ENCODE results near the gene AGPS. TPM values are rescaled to one million over a fixed set of nuclear protein-coding genes. Genes with fewer than 3 reads are reported as not detected.

AGPS gene
- total RNA-seq, 1 donor from 2014 or later, result 44.8 TPM

- no peaks in the 10 kb centered on the region for H3K27me3 ChIP-seq
- H3K9me3 ChIP-seq, result no peaks in the 10 kb centered on the region
- TF ChIP-seq, protein P1, sequence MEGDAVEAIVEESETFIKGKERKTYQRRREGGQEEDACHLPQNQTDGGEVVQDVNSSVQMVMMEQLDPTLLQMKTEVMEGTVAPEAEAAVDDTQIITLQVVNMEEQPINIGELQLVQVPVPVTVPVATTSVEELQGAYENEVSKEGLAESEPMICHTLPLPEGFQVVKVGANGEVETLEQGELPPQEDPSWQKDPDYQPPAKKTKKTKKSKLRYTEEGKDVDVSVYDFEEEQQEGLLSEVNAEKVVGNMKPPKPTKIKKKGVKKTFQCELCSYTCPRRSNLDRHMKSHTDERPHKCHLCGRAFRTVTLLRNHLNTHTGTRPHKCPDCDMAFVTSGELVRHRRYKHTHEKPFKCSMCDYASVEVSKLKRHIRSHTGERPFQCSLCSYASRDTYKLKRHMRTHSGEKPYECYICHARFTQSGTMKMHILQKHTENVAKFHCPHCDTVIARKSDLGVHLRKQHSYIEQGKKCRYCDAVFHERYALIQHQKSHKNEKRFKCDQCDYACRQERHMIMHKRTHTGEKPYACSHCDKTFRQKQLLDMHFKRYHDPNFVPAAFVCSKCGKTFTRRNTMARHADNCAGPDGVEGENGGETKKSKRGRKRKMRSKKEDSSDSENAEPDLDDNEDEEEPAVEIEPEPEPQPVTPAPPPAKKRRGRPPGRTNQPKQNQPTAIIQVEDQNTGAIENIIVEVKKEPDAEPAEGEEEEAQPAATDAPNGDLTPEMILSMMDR (IDR thresholded peaks at IDR 0.05), result no peak
- no peak for DNase-seq
- no peaks in the 10 kb centered on the region for H3K4me1 ChIP-seq
- H3K4me3 ChIP-seq, result no peak overlapping the region
- intact Hi-C loops (cut with DNase I), result no loop called here
- H3K36me3 ChIP-seq, result peaks cover 15% of the 10 kb centered on the region
- ATAC-seq, result no peak
- no peak overlapping the region for H3K27ac ChIP-seq
These were observed 73.0 kb downstream of the AGPS start for GRCh38 chr2:177465400-177466138.

DNA sequence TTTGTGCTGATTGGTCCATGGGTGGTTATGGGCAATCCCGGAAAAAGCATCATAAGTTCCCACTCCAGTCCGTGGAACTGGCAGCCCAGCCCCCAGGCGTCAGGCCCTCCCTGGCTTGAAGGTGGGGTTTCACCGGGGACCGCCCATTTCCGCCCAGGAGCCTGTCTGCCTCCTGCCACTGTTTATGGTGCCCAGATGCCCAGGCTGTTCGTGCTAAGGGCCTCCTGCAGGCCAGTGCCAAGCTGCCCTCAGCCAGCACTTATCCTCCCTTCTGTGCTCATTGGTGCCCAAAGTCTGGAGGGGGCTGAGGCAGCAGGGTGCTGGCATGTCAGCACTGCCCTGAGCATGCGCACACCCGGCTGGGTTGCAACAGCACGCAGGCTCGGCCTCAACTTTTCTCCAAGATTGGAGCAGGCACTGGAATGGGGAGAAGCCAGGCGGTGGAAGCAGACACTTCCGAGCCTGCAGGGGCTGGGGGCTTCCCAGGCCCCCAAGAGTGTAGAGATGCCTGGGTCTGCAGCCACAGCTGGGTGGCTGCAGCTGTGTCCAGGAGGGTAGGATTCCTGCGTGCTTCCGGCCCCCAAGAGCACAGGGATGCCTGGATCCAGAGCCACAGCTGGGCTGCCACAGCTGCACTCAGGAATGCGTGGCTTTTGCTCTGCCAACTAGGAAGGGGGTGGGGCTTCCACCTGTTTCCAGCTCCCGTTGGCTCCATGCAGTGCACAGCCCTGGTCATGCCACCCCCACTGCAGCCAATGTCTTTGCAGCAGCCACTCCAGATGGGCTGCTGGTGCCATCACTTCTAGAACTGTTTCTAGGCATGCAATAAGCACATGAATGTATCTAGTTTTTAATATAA, 74.0 kb downstream of the AGPS start:
- TF ChIP-seq, protein P1 (IDR thresholded peaks at IDR 0.05), result no peak
- H3K27ac ChIP-seq, result no peak overlapping the region
- peak; percentile 35 for ATAC-seq
- no peak overlapping the region for H3K4me3 ChIP-seq
- no peaks in the 10 kb centered on the region for H3K4me1 ChIP-seq
- H3K27me3 ChIP-seq, result no peaks in the 10 kb centered on the region
- DNase-seq, result no peak
- H3K9me3 ChIP-seq, result peaks cover 2% of the 10 kb centered on the region
- intact Hi-C loops (cut with DNase I), result no loop called here
- H3K36me3 ChIP-seq, result peaks cover 15% of the 10 kb centered on the region

DNA sequence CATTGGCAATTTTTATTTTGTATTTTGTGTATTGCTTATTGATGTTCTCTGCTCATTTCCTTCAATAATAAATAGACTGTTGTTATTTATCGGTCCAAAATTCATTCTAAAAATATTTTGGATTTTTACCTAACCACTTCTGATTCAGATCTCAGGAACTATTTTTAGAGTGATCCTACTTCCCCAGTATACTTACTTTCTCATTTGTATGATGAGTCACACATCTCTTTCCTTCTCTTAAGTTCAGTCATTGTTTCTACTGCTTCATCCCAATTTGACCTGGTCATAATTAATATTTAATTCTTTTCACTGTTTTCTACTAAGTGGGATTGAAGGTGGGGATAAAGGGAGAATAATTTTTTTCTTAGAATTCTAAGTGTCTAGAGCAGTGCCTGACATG, 75.1 kb downstream of the AGPS start:
- ATAC-seq, result no peak
- no peaks in the 10 kb centered on the region for H3K4me1 ChIP-seq
- intact Hi-C loops (cut with DNase I), result no loop called here
- H3K27ac ChIP-seq, result no peak overlapping the region
- peaks cover 11% of the 10 kb centered on the region for H3K36me3 ChIP-seq
- H3K27me3 ChIP-seq, result no peaks in the 10 kb centered on the region
- TF ChIP-seq, protein P1 (IDR thresholded peaks at IDR 0.05), result no peak
- peaks cover 9% of the 10 kb centered on the region for H3K9me3 ChIP-seq
- H3K4me3 ChIP-seq, result no peak overlapping the region
- DNase-seq, result no peak

DNA sequence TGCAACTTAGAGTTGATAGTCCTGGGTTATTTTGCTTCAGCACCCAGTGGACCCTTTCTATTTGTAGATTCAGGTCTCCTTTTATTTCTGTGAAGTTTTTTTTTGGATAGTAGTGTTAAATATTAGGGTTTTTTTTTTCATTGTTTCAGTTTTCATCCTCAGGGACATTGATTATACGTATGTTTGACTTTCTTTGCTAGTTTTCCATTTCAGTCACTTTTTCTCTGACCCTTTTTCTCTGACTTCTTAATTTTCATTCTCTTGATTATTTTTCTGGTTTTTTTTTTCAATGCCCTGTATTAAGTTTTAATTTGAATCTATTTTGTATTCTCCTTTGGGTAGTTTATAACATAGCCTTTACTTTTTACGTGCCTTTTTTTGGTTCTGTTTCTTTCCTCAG, 79.4 kb downstream of the AGPS start:
- intact Hi-C loops (cut with DNase I), result no loop called here
- no peak for ATAC-seq
- H3K4me1 ChIP-seq, result no peaks in the 10 kb centered on the region
- TF ChIP-seq, protein P1 (IDR thresholded peaks at IDR 0.05), result no peak
- H3K27ac ChIP-seq, result no peak overlapping the region
- DNase-seq, result no peak
- H3K9me3 ChIP-seq, result peaks cover 9% of the 10 kb centered on the region
- H3K36me3 ChIP-seq, result peaks cover 4% of the 10 kb centered on the region
- H3K27me3 ChIP-seq, result no peaks in the 10 kb centered on the region
- H3K4me3 ChIP-seq, result no peak overlapping the region

GRCh38 chr2:177474301-177474700, 81.7 kb downstream of the AGPS start:
- no peak overlapping the region for H3K4me3 ChIP-seq
- ATAC-seq (no peak), DNase-seq (no peak)
- no peaks in the 10 kb centered on the region for H3K4me1 ChIP-seq
- TF ChIP-seq, protein P1 (IDR thresholded peaks at IDR 0.05), result no peak
- intact Hi-C loops (cut with DNase I), result no loop called here
- H3K9me3 ChIP-seq, result peaks cover 9% of the 10 kb centered on the region
- no peaks in the 10 kb centered on the region for H3K27me3 ChIP-seq
- peaks cover 12% of the 10 kb centered on the region for H3K36me3 ChIP-seq
- no peak overlapping the region for H3K27ac ChIP-seq

Measured in upper lobe of right lung (tissue), 1 donor.